AG09309 (cell line): ENCODE results near the gene CFAP90.

Source experiments
- DNase-seq: peaks from one replicate; pipeline ENCODE4 v3.0.0-alpha.2; 2010; ENCODE audit warnings: low read depth
- H3K4me3 ChIP-seq: 2 replicates; pipeline ENCODE4 v1.5.1; 2011; ENCODE audit warnings: mild to moderate bottlenecking, low read depth, low read length, moderate library complexity; ENCODE audit not compliant: control insufficient read depth
- CTCF ChIP-seq: IDR thresholded peaks from 2 replicates; pipeline ENCODE4 v1.5.1; 2011; ENCODE audit warnings: mild to moderate bottlenecking, low read depth, low read length, inconsistent platforms; ENCODE audit not compliant: insufficient read depth, control insufficient read depth; ENCODE audit errors: missing control alignments

The CFAP90 gene

GRCh38 chr5:7813007-7813406 is 37.9 kb downstream of the CFAP90 start:
- no peak overlapping the region for H3K4me3 ChIP-seq
- DNase-seq = no peak

GRCh38 chr5:7811715-7812114 is 39.2 kb downstream of the CFAP90 start:
- no peak for DNase-seq
- no peak for TF ChIP-seq CTCF
- no peak overlapping the region for H3K4me3 ChIP-seq

More at GRCh38 chr5:7813007-7813406, 37.9 kb downstream of the CFAP90 start:
- no peak for TF ChIP-seq CTCF

- no peak overlapping the region for H3K4me3 ChIP-seq
- no peak for DNase-seq
- TF ChIP-seq CTCF = no peak
These were observed 41.9 kb downstream of the CFAP90 start for GRCh38 chr5:7808998-7809397.

- no peak overlapping the region for H3K4me3 ChIP-seq
- TF ChIP-seq CTCF = peak; percentile 18
- DNase-seq = no peak
These were observed 45.6 kb downstream of the CFAP90 start for GRCh38 chr5:7805379-7805778.

- no peak for DNase-seq
- no peak for TF ChIP-seq CTCF
- H3K4me3 ChIP-seq = no peak overlapping the region
These were observed 47.0 kb downstream of the CFAP90 start for GRCh38 chr5:7803937-7804336.

- DNase-seq = peak; percentile 7
- no peak for TF ChIP-seq CTCF
- no peak overlapping the region for H3K4me3 ChIP-seq
These were observed 48.1 kb downstream of the CFAP90 start for GRCh38 chr5:7802855-7803254.
